CD14-positive monocyte (primary cell): ENCODE measurements around the gene SPHK1. TPM values are rescaled to one million over a fixed set of nuclear protein-coding genes. Genes with fewer than 3 reads are reported as not detected.
A peak's percentile ranks its signal among the peaks of the same experiment; 100 is the strongest.

ENCODE experiments used
- DNase-seq, 3 donors: peaks; one replicate each; pipeline ENCODE4 v3.0.0-alpha.2; 2011 to 2022
- H2AFZ ChIP-seq: 2 replicates; pipeline ENCODE4 v1.6.0; 2012; ENCODE audit warnings: mild to moderate bottlenecking, low read depth, low read length, inconsistent platforms; ENCODE audit not compliant: insufficient read depth, poor library complexity, severe bottlenecking
- H3K27ac ChIP-seq, 2 donors: 1 replicate in 1 of 2; 2 replicates in 1 of 2; pipeline ENCODE4 v1.5.1; 2012 to 2013; ENCODE audit warnings: low read length in 2 of 2, control low read depth in 1 of 2, inconsistent platforms in 1 of 2, low read depth in 1 of 2, mild to moderate bottlenecking in 1 of 2
- H3K27me3 ChIP-seq, 2 donors: one replicate each; pipeline versions ENCODE4 v1.6.0 to v1.6.1; 2011 to 2013; ENCODE audit warnings: low read length in 2 of 2; ENCODE audit not compliant: control insufficient read depth in 2 of 2, insufficient read depth in 2 of 2
- H3K36me3 ChIP-seq, 2 donors: replicated peaks in 1 of 2; 1 replicate in 1 of 2; 2 replicates in 1 of 2; pipeline versions ENCODE4 v1.5.1 to v1.6.1; 2012 to 2013; ENCODE audit warnings: low read length in 2 of 2, control low read depth in 1 of 2, inconsistent platforms in 1 of 2, mild to moderate bottlenecking in 1 of 2; ENCODE audit not compliant: insufficient read depth in 2 of 2, control insufficient read depth in 1 of 2
- H3K4me1 ChIP-seq, 2 donors: 1 replicate in 1 of 2; 2 replicates in 1 of 2; pipeline versions ENCODE4 v1.5.1 to v1.6.1; 2012 to 2013; ENCODE audit warnings: low read length in 2 of 2, control low read depth in 1 of 2, inconsistent platforms in 1 of 2, mild to moderate bottlenecking in 1 of 2, moderate library complexity in 1 of 2; ENCODE audit not compliant: insufficient read depth in 2 of 2, control insufficient read depth in 1 of 2
- H3K4me2 ChIP-seq: replicated peaks from 2 replicates; pipeline ENCODE3; 2012; ENCODE audit warnings: low read length, moderate library complexity, mild to moderate bottlenecking; ENCODE audit not compliant: poor library complexity, severe bottlenecking; ENCODE audit errors: extremely low read depth
- H3K4me3 ChIP-seq, 3 experiments: fragments of 200-600 bp in 1 of 3; sonication (generic) in 1 of 3; replicated peaks in 1 of 3; 1 replicate in 2 of 3; 2 replicates in 1 of 3; pipeline ENCODE4 v1.5.1; 2011 to 2013; ENCODE audit warnings: low read length in 3 of 3, mild to moderate bottlenecking in 3 of 3, control low read depth in 2 of 3, low read depth in 2 of 3, inconsistent platforms in 1 of 3, moderate library complexity in 1 of 3
- H3K79me2 ChIP-seq: 2 replicates; pipeline ENCODE4 v1.6.0; 2012; ENCODE audit warnings: mild to moderate bottlenecking, control low read depth, inconsistent platforms, low read length, moderate library complexity; ENCODE audit not compliant: insufficient read depth
- H3K9ac ChIP-seq: 2 replicates; pipeline ENCODE4 v1.6.0; 2017; ENCODE audit warnings: low read length, mild to moderate bottlenecking; ENCODE audit not compliant: insufficient read depth, poor library complexity, severe bottlenecking
- H3K9me3 ChIP-seq, 2 donors: replicated peaks in 1 of 2; 1 replicate in 1 of 2; 2 replicates in 1 of 2; pipeline versions ENCODE4 v1.5.1 to v1.6.1; 2012 to 2013; ENCODE audit warnings: low read length in 2 of 2, control low read depth in 1 of 2; ENCODE audit not compliant: control insufficient read depth in 1 of 2, insufficient read depth in 1 of 2
- H4K20me1 ChIP-seq: 2 replicates; pipeline ENCODE4 v1.6.0; 2012; ENCODE audit warnings: mild to moderate bottlenecking, low read length, control low read depth, moderate library complexity; ENCODE audit not compliant: insufficient read depth
- H3K27ac Mint-ChIP-seq, 7 donors: one replicate each; pipeline ENCODE4 v1.8.0; 2020; ENCODE audit warnings: mild to moderate bottlenecking in 7 of 7, mixed read lengths in 7 of 7, moderate library complexity in 6 of 7, inconsistent platforms in 2 of 7
- H3K27me3 Mint-ChIP-seq, 3 donors: one replicate each; pipeline ENCODE4 v1.8.0; 2021 to 2022; ENCODE audit warnings: low read depth in 3 of 3, mild to moderate bottlenecking in 3 of 3, mixed read lengths in 3 of 3, moderate library complexity in 3 of 3, inconsistent platforms in 1 of 3
- H3K36me3 Mint-ChIP-seq, 2 donors: one replicate each; pipeline ENCODE4 v1.8.0; 2020; ENCODE audit warnings: mixed read lengths in 2 of 2, inconsistent platforms in 1 of 2, mild to moderate bottlenecking in 1 of 2
- H3K4me1 Mint-ChIP-seq: one replicate; pipeline ENCODE4 v1.8.0; 2020; ENCODE audit warnings: mild to moderate bottlenecking, mixed read lengths
- H3K4me3 Mint-ChIP-seq, 2 donors: one replicate each; pipeline ENCODE4 v1.8.0; 2020; ENCODE audit warnings: mild to moderate bottlenecking in 2 of 2, mixed read lengths in 2 of 2, moderate library complexity in 1 of 2
- H3K9me3 Mint-ChIP-seq, 7 donors: one replicate each; pipeline ENCODE4 v1.8.0; 2020 to 2022; ENCODE audit warnings: mixed read lengths in 7 of 7, mild to moderate bottlenecking in 6 of 7, moderate library complexity in 6 of 7, inconsistent platforms in 2 of 7
- CTCF ChIP-seq: fragments of 200-600 bp; IDR thresholded peaks from one replicate; pipeline ENCODE4 v1.8.0; 2022; ENCODE audit warnings: antibody characterized with exemption, mild to moderate bottlenecking
- WGBS: methylation state at CpG from one replicate; pipeline ENCODE4 v1.1.5; 2013; ENCODE audit warnings: missing lambda C conversion rate; ENCODE audit not compliant: insufficient coverage; 5-methylcytosine and 5-hydroxymethylcytosine counted together
- intact Hi-C, 2 donors: fragments of 100-400 bp; cut with micrococcal nuclease; formaldehyde crosslinking; loops; one replicate each; pipeline versions ENCODE4 v1.15.0 to v1.15.1; 2023
- polyA plus RNA-seq, 3 donors: library from polyadenylated mRNA; depleted of rRNA in 1 of 3; unstranded in 2 of 3; stranded (reverse) in 1 of 3; fragments of 300-500 nt in 2 of 3; fragments of >200 nt in 1 of 3; fragmentation: Illumina TruSeq in 2 of 3; gene quantifications; 1 replicate in 2 of 3; 2 replicates in 1 of 3; pipeline ENCODE4 v1.2.3, GENCODE V29; 2012 to 2021
- small RNA-seq: library from RNA; depleted of rRNA; stranded (forward); fragments of <200 nt; gene quantifications from one replicate; pipeline ENCODE3, GENCODE V24; 2012; ENCODE audit warnings: low read depth; ENCODE audit not compliant: insufficient read length

The SPHK1 gene
- polyA plus RNA-seq, 3 donors, result 12.9 to 33.9 (median 19.1) TPM

GRCh38 chr17:76435751-76436150 lies 51.3 kb downstream of the SPHK1 start:
- Mint-ChIP-seq H3K9me3 (no peaks in the 10 kb centered on the region), H3K27ac (peak overlapping the region in 1 of 7 donors; percentile 37), H3K27me3 (peaks cover 0 to 1% (median 0%) of the 10 kb centered on the region in 3 donors), H3K36me3 (peaks cover 11 to 13% of the 10 kb centered on the region in 2 donors), H3K4me3 (no peak overlapping the region), H3K4me1 (peaks cover 14% of the 10 kb centered on the region)
- H3K4me2 ChIP-seq, result no peak overlapping the region
- intact Hi-C loops, result no loop called here
- no peak for TF ChIP-seq CTCF
- DNase-seq, result no peak
- no peaks in the 10 kb centered on the region for H3K9me3 ChIP-seq
- H3K27me3 ChIP-seq, result no peaks in the 10 kb centered on the region
- no peak overlapping the region for H3K9ac ChIP-seq
- 100% methylated on average over 7 of the region's 11 CpGs for WGBS
- H3K4me1 ChIP-seq, result no peaks in the 10 kb centered on the region
- peaks cover 60% of the 10 kb centered on the region for H3K79me2 ChIP-seq
- H4K20me1 ChIP-seq, result peaks cover 93% of the 10 kb centered on the region
- H3K36me3 ChIP-seq, result no peaks in the 10 kb centered on the region
- no peak overlapping the region for H3K27ac ChIP-seq
- no peak overlapping the region for H3K4me3 ChIP-seq
- no peak overlapping the region for H2AFZ ChIP-seq

Small RNAs within 50 kb of the gene (small RNA-seq; reads per million reads assigned to genes)
- not detected for gene RNU6-24P

Other genes with a start within 250 kb of the SPHK1 start
- gene FOXJ1, start 243.4 kb upstream of the SPHK1 start, polyA plus RNA-seq, result not detected
- gene RNF157, start 144.1 kb upstream of the SPHK1 start, polyA plus RNA-seq, result under 1 TPM in 1 of 3 donors, not detected in 2; 0.03 TPM
- 10 to 100 TPM in 1 of 3 donors, 1 to 10 TPM in 2; 1.4 to 88.6 (median 2.2) TPM for gene UBALD2, start 119.3 kb upstream of the SPHK1 start, polyA plus RNA-seq
- 1 to 10 TPM in 1 of 3 donors, under 1 TPM in 1, not detected in 1; 0.04 to 1.9 TPM for gene QRICH2, start 76.3 kb upstream of the SPHK1 start, polyA plus RNA-seq
- gene PRPSAP1, start 30.7 kb upstream of the SPHK1 start, polyA plus RNA-seq, result 10 to 100 TPM; 45.8 to 58.2 (median 51.2) TPM
- 10 to 100 TPM in 1 of 3 donors, 1 to 10 TPM in 2; 1.3 to 15.1 (median 4.5) TPM for gene UBE2O, start 68.5 kb downstream of the SPHK1 start, polyA plus RNA-seq
- gene AANAT, start 83.0 kb downstream of the SPHK1 start, polyA plus RNA-seq, result not detected
- 100 to 1,000 TPM in 1 of 3 donors, 10 to 100 TPM in 2; 36.9 to 124 (median 68.6) TPM for gene RHBDF2, start 116.8 kb downstream of the SPHK1 start, polyA plus RNA-seq
- gene CYGB, start 153.1 kb downstream of the SPHK1 start, polyA plus RNA-seq, result not detected
- gene PRCD, start 155.4 kb downstream of the SPHK1 start, polyA plus RNA-seq, result not detected
- gene ST6GALNAC2, start 201.3 kb downstream of the SPHK1 start, polyA plus RNA-seq, result 10 to 100 TPM in 2 of 3 donors, 1 to 10 TPM in 1; 8.3 to 11.8 (median 11.8) TPM